Cortex of kidney (tissue), 1 donor: Measurements from ENCODE around the gene ARHGAP10.

ENCODE experiments used
- DNase-seq: peaks from one replicate; lab custom pipeline; 2025; lab: John Stamatoyannopoulos, UW

Gene ARHGAP10

GRCh38 chr4:148041606-148042329 lies 309.9 kb downstream of the ARHGAP10 start:
- DNase-seq, result no peak

GRCh38 chr4:148044089-148044911 lies 312.4 kb downstream of the ARHGAP10 start:
- DNase-seq, result no peak

GRCh38 chr4:148044912-148045352 lies 313.0 kb downstream of the ARHGAP10 start:
- no peak for DNase-seq

- no peak for DNase-seq
Measured at GRCh38 chr4:148048598-148048997, 316.7 kb downstream of the ARHGAP10 start.

GRCh38 chr4:148051403-148051802 lies 319.5 kb downstream of the ARHGAP10 start:
- DNase-seq, result no peak

GRCh38 chr4:148052448-148052847 lies 320.6 kb downstream of the ARHGAP10 start:
- DNase-seq, result no peak

- no peak for DNase-seq
Measured at GRCh38 chr4:148053298-148054003, 321.6 kb downstream of the ARHGAP10 start.

- no peak for DNase-seq
Measured at GRCh38 chr4:148054275-148054674, 322.4 kb downstream of the ARHGAP10 start.

- DNase-seq, result no peak
Measured at GRCh38 chr4:148055844-148056243, 324.0 kb downstream of the ARHGAP10 start.

- DNase-seq, result no peak
Measured at GRCh38 chr4:148056879-148057278, 325.0 kb downstream of the ARHGAP10 start.

GRCh38 chr4:148057516-148057915 lies 325.6 kb downstream of the ARHGAP10 start:
- DNase-seq, result no peak

- no peak for DNase-seq
Measured at GRCh38 chr4:148057984-148058859, 326.3 kb downstream of the ARHGAP10 start.

- DNase-seq, result no peak
Measured at GRCh38 chr4:148059617-148060180, 327.8 kb downstream of the ARHGAP10 start.

GRCh38 chr4:148060264-148061140 lies 328.6 kb downstream of the ARHGAP10 start:
- DNase-seq, result no peak

GRCh38 chr4:148061141-148061481 lies 329.2 kb downstream of the ARHGAP10 start:
- no peak for DNase-seq

GRCh38 chr4:148061795-148062194 lies 329.9 kb downstream of the ARHGAP10 start:
- no peak for DNase-seq

- no peak for DNase-seq
Measured at GRCh38 chr4:148062301-148062950, 330.5 kb downstream of the ARHGAP10 start.

- no peak for DNase-seq
Measured at GRCh38 chr4:148064451-148064850, 332.6 kb downstream of the ARHGAP10 start.

GRCh38 chr4:148065075-148065474 lies 333.2 kb downstream of the ARHGAP10 start:
- no peak for DNase-seq
